COR-L47 (cell line): Measurements from ENCODE around the gene OLFM2.
"Not testable (repeated sequence)": the region's sequence is repeated elsewhere in the genome, so short reads cannot be mapped to it uniquely, and the experiment has no call there.

Experiments used
- DNase-seq: peaks from one replicate; lab custom pipeline; 2025; lab: John Stamatoyannopoulos, UW

The OLFM2 gene

DNA sequence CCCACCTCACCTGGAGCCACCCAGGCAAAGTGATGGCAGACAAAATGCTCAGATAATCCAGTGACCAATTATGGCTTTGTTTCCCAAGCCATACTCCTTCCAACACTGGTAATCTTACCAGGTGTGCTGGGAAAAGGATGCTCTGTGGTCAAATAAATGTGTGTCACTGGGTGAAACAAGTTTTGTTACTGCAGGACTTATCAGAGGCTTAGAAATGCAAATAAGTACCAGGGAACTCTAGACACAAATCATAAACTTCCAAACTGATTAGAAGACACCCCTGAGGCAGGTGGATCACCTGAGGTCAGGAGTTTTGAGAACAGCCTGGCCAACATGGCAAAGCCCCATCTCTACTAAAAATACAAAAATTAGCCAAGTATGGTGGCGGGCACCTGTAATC, 74.8 kb downstream of the OLFM2 start:
- DNase-seq = no peak

DNA sequence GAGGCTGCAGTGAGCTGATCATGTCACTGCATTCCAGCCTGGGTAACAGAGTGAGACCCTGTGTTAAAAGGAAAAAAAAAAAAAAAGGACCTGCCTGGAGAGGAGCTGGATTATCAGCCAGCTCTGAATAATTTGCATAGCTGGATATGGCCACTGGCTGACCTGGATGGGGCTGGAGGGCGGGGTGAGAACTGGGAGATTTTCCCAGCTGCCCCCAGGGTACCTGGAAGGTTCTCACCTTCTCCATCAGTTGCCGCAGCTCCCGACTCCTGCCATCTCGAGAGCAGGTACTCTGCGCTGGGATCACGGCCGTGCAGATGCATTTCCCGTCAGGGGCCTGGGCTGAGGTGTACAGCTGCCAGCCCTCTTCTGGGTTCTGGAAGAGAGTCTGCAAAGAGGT, 75.9 kb downstream of the OLFM2 start:
- DNase-seq = no peak

DNA sequence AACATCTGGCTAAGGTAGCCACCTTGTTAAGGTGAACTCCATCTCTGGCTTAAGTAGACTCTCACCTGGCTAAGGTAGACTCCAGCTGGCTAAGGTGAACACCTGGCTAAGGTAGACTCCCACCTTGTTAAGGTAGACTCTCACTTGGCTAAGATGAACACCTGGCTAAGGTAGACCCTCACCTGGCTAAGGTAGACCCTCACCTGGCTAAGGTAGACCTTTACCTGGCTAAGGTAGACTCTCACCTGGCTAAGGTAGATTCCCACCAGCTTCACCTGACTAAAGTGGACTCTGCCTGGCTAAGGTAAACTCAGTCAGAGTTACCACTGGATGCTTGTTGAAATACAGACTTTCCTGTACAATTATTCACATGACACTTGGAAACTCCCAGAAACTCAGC, 77.5 kb downstream of the OLFM2 start:
- DNase-seq = no peak

DNA sequence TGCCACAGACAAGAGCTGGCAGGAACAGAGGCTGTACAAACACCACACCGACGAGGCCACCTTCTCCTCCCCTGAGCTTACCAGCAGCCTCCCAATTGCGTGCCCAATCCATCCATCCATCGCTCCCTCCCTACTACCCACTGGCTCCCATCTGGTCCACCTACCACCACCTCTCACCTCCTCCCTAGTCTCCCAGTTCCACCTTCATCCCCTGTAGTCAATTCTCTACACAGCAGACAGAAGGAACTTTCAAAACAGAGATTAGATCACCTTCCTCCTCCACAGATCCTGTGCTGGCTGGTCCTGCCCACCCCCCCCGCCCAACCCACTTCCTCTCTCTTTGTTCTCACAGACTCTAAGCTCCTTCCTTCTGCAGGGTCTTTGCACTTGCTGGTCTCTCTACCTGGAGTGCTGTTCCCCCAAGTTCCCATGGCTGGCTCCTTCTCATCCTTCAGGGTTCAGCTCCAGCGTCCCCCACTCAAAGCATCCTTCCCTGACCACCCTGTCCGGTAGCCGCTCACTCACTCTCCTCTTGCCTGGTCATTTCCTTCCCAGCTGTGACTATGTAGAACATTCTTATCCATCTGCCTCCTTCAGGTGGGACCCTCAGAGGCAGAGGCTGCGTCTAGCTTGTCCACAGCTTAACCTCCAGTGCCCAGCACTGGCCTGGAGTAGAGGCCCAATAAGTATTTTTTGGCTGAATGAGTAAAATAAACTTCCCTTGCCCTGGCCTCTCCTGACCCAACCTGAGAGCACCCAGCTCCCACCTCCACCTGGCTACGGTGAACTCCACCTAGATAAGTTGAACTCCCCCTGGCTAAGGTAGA, 78.2 kb downstream of the OLFM2 start:
- DNase-seq = no peak

DNA sequence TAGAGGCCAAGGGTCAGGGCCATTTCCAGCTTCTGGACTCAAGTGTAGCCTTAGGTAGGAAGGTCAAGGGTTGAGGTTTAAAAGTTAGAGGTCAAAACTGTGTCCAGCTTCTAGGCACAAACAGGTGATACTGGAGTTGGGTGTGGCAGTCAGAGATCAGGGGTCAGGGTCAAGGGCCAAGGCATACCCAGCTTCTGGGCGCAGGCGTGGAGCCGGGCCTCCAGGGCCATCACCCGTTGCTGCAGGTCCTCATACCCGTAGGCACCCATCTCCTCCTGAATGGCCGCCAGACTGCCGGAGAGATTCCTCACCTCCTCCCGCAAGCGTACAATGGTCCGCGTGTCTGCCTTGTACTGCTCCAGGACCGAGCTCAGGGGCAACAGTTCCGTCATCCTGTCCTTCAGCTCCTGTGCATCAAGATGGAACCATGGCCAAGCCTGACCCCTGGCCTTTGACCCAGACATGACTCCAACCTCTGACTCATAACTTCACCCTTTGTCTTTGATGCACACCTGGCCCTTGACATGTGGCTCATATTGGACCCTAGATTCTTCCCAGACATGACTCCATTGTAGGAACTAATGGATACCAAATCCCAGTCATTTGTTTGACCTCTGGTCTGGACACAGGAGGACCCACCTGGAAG, 79.1 kb downstream of the OLFM2 start:
- no peak for DNase-seq

DNA sequence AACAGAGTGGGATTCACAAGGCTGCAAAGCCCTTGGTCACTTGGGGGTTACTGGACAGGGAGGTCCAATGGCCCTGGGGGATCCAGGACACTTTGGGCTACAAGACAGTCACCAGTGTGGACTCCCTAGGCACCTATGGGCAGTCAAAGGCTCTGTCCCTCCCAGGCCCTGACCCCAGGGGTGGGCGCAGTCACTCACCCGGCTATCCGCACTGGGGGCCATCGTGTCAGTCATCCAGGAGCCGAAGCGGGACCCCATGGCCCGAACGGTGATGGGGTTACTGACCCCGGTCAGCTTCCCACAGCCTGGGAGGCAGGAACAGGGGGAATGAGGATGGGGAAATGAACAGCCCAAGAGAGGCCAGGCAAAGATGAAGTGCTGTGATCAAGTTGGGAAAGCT, 79.7 kb downstream of the OLFM2 start:
- DNase-seq = no peak

DNA sequence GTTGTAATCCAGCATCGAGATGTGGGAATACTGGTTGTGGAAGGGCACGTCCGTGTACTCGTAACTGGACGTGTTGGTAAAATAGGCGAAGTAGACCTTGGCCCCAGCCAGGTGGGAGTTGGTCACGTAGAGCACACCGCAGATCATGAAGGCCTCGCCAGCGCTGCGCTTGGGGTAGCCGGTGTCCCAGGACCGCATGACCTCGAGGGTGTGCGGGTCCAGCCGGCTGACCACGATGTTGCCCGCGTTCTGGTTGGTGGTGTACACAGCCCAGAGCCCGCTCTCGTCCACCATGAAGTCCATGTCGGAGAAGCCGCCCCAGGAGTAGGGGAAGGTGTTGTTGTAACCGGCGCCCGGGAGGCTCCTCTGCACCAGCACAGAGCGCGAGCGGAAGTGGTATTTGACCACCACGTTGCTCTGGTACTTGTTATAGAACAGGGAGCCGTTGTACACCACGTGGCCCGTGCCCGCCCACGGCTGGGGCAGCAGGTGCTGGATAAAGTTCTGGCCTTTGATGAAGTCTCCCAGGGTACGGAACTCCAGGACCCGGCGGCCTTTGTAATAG, 82.0 kb downstream of the OLFM2 start:
- no peak for DNase-seq

DNA sequence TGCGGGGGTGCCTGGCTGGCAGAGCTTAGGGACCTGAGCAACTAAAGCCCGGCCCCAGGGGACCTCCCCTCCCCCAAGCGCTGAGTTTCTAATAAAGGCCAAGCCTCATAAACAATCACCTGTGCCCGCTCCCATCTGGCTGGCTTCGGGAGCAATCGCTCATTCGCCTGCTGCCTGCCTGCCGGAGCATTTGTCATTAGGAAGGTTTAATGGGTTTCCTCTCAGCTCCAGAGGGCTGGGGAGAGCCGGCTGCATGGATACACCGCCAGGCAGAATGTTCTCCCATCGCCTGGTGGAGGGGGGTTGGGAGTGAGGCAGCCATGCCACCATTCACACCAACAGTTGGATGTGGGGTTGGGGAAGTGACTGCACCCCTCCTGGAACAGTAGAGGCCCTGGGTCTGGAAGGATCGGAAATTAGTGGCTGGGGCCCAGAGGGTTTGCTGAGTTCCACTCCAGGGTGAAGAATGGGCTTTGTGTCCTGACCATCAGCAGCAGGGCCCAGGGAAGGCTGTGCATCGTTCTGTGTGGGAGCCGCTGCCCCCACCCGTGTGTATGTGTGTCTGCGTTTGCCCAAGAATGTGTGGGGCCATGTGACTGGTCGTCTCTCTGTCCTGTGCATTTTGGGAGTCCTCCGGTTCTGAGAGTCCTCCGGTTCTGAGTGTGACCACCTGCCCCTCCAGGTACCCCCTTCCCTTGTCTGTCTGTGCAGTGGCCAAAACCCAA, 85.9 kb downstream of the OLFM2 start:
- DNase-seq = no peak

DNA sequence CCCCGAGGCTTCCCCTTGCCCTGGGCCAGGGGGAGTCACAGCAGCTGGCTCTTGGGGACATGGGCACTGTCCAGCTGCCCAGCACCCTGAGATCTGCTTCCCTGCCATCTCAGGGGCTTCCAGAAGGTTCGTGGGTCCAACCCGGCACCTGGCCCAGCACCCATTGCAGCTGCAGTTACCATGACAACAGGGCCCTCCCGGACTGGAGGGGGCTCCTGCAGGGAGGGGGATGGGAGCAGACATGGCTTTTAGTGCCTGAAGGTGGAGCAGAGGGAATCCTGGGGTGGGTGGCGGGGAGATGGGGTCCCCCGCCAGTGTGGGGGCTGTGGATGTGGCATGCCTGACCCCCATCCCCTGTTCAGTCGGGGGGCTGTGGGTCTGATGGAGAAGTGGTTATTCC, 86.5 kb downstream of the OLFM2 start:
- no peak for DNase-seq

DNA sequence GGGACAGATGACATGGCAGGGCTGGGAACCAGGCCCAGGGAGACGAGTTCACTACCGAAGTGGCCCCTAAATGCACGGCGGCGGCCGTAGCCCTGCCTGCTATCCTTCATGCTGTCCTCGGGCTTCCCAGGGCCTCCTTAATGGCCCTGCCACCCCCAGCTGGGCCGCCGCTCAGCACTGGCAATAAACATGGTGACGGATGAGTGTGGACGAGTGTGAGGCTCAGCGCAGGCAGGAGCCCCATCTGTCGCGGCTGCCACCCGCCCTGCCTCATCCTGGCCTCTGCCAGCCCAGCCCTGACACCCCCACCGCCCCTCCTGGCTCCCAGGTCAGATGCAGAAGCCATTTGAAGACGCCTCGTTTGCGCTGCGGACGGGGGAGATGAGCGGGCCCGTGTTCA, 87.6 kb downstream of the OLFM2 start:
- DNase-seq = no peak

DNA sequence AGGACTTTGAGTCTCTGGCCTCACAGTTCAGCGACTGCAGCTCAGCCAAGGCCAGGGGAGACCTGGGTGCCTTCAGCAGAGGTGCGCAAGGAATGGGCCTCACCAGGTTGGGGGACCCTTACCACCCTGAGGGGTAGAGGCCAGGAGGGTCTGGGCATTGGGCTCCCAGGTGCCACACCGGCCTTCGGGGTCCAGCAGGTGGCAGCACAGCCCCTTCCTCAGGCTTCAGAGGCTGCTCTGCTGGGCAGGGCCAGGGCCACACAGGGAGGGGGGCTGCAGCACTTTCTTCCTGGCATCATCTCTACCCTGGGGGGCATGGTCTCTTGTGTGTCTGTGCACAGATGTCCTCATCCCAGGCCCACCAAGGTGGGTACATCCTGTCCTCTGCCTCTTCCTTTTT, 88.3 kb downstream of the OLFM2 start:
- DNase-seq = no peak

DNA sequence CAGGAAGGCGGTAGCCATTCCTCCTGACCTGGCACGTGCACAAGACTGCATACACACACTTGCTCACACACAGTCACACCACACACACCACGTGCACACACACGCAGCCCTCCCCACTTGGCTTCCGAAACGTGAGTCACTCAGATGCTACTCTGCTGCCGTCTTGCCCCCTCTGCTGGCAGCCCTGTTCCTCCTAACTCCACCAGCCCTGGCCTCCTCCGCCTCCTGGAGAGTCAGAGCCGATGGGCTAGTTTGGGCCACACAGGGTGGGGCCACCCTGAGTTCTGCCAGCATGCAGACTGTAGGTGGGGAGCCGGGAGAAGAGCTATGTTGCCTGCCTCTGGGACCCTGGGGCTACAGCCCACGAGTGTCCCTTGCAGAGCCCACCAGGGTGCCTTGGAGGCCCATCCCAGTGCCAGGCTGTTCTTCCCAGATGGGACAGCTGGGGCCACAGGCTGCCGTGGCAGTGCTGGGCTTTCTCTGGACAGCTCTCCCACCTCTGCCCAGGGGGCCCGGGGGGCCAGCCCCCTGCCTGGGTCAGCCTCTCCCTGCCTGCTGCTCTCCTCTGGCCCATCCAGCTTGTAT, 89.1 kb downstream of the OLFM2 start:
- no peak for DNase-seq

DNA sequence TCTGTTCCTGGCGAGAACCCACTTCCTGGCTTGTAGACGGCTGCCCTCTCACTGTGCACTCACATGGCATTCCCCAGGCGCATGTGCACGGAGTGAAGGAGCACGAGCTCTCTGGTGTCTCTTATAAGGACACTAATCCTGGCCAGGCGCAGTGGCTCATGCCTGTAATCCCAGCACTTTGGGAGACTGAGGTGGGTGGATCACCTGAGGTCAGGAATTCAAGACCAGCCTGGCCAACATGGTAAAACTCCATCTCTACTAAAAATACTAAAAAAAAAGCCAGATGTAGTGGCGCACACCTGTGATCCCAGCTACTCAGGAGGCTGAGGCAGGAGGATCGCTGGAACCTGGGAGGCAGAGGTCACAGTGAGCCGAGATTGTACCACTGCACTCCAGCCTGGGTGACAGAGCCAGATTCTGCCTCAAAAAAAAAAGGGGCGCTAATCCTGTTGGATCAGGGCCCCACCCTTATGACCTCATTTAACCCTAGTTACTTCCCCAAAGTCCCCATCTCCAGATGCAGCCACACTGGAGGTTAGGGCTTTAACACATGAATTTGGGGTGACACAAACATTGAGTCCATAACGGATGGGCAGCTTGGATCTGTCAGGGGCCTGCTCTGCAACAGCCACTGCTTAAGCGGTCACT, 92.6 kb downstream of the OLFM2 start:
- DNase-seq = not testable (repeated sequence)

DNA sequence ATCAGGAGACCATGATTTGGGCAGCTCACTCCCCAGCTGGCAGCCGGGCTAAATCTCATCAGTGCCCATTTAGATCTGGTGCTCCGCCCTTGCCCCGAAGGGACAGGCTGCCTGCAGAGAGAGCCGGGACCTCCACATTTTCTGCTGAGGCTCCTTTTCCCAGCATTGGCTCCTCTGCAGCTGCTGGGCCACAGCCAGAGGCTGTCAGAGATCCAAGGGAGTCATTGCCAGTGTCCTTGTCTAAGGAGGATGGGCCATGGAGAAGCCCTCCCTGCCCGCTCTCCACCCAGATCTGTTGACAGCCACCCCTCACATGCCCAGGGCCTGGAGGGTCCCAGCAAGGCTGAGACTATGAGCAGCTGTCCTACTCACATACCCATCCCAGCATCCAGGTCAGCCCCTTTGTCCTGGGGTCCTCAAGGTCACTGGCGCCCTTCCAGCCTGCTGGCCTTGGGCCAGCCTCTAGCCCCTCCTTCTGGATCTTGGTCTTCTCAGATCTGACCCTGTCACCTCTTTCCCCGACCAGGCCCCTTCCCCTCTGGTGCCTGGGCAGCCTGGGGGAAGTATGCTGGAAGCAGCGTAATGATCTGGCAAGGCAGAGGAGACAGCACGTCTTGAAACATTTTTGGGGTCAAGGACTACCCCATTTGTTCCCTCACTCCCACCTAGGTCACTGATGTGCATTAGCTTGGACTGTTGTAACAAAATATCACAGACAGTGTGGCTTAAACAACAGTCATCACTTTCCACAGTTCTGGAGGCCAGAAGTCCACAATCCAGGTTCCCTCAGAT, 93.3 kb downstream of the OLFM2 start:
- no peak for DNase-seq

DNA sequence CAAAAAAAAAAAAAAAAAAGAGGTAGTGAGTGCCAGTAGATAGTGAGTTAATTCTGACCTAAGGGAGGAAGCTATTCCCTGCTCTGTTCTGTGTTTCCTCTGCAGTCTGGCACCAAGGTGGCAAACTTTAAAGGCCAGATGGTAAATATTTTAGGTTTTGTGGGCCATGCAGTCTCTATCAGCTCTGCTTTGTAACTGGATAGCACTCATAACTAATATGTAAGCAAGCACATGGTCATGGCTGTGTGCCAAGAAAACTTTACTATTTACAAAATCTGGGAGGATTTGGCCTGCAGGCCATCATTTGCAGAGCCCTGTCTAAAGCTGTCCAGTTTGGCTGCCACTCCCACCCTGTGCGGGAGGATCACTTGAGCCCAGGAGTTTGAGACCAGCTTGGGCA, 96.9 kb downstream of the OLFM2 start:
- no peak for DNase-seq

DNA sequence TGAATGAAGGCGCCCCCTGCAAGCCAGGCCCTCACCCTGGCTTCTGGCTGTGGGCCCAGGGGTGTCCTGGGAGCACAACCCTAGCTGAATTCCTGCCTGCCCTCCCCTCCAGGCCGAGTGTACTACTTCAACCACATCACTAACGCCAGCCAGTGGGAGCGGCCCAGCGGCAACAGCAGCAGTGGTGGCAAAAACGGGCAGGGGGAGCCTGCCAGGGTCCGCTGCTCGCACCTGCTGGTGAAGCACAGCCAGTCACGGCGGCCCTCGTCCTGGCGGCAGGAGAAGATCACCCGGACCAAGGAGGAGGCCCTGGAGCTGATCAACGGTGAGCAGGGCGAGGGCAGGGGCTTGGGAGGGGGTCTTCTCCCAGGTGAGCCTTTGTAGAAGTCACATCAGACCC, 98.0 kb downstream of the OLFM2 start:
- no peak for DNase-seq

DNA sequence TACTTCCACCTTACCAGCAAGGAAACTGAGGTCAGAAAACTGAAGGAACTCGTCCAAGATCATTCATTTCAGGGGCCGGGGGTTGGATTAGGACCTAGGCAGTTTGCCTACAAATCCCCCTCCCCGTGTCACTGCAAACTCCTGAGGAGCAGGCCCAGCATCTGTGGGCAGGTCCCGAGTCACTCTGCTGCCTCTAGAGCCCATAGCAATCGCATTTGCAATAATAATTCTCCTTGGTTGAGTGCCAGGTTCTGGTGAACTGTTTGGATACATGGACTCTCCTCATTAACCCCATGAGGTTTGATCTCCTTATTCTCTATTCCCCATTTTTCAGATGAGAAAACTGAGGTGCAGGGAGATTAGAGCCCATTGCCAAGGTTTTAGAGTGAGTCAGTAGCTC, 100.3 kb downstream of the OLFM2 start:
- peak; percentile 28 for DNase-seq

DNA sequence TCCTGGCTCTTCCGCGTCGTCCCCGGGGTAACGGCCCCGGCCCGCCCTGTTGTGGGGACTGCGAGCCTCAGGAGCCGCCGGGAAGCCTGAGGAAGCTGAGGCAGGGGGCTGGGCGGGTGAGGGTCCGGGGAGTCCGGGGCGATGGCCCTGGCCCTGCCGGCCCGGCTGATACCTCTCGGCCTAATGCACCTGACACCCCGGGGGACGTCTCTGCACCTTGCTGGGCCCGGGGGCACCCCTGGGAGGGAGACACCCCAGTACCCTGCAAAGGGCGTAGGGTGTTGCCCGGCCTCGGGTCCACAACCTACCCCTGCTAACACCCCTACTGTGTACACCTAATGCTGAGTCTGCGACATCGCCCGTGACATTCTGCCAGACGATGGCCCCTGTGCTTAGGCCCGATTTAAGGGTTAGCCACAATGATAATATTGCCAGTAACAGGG, 100.8 kb downstream of the OLFM2 start:
- no peak for DNase-seq

DNA sequence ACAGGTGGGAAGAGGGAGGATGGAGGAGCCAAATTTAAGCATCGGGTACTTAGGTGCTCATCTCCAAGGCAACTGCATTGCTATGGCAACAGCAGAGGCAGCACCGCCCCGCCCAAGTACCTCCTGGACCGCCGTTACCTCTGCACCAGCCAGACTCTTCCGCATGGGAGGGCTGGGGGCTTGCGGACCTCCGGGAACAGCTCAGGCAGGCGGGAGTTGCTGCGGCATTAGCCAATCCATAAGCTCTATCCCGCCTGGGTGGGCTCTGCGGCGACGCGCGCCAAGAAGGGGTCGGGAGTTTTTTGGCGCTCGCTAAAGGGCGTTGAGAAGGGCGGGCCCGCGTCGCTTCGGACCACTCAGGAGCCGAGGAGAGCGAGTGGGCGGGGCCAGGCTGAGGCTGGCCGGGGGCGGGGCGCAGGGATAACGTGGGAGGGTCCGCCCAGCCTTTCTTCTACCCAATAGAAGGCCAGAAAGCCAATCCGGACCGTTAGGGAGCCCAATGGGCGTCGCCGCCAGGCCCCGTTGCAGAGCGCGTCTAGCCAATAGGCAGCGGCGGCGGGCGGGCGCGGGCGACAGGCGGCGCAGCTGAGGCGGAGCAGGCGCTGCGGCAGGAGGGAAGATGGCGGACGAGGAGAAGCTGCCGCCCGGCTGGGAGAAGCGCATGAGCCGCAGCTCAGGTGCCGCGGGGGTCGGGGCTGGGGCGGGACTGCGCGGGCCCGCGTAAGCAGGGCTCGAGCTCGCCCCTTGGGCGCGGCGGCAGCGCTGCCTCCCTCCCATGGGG, 101.4 kb downstream of the OLFM2 start, which contains the start of gene PIN1:
Gene PIN1 (plus strand): TSS at position 593 of the 781 bp plus-strand sequence. CDS start 27 bp downstream, at position 620.
- peak; percentile 99 for DNase-seq

DNA sequence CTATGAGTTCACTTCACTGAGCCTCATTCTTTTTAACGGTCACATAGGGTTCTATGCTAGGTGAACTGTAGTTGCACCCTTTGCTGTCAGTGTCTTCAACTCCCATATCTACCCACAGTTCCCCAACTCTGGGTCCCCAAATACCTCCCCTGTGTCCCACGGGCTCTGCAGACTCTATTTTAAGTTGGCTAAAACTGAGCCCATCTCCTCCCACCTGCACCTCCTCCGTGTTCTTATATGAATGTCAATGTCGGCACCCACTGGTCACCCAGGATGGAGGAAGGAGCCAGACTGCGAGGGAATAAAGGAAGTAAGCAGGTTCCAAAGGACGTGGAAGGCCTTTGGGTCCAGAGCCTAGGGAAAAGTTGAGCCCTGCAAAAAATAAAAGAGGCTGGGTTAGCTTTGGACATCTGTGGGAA, 102.0 kb downstream of the OLFM2 start:
- no peak for DNase-seq
